GM21360 (cell line): ENCODE results near the gene SDF2.

Experiments
- ATAC-seq: cut with Tn5 transposase; IDR thresholded peaks from one replicate; pipeline ENCODE4 v1.9.1; 2021; ENCODE audit warnings: mild to moderate bottlenecking, moderate library complexity; ENCODE audit not compliant: unreplicated experiment

SDF2 gene

GRCh38 chr17:28661635-28662526 lies at the start of gene SDF2, which contains the start of gene SUPT6H:
Gene SDF2, minus strand, starts transcription at chr17:28661906. Its CDS starts 30 bp downstream, at chr17:28661876.
Gene SUPT6H, plus strand, starts transcription at chr17:28662205. Its CDS starts 11,197 bp downstream, at chr17:28673402.
- peak; percentile 80 for ATAC-seq

DNA sequence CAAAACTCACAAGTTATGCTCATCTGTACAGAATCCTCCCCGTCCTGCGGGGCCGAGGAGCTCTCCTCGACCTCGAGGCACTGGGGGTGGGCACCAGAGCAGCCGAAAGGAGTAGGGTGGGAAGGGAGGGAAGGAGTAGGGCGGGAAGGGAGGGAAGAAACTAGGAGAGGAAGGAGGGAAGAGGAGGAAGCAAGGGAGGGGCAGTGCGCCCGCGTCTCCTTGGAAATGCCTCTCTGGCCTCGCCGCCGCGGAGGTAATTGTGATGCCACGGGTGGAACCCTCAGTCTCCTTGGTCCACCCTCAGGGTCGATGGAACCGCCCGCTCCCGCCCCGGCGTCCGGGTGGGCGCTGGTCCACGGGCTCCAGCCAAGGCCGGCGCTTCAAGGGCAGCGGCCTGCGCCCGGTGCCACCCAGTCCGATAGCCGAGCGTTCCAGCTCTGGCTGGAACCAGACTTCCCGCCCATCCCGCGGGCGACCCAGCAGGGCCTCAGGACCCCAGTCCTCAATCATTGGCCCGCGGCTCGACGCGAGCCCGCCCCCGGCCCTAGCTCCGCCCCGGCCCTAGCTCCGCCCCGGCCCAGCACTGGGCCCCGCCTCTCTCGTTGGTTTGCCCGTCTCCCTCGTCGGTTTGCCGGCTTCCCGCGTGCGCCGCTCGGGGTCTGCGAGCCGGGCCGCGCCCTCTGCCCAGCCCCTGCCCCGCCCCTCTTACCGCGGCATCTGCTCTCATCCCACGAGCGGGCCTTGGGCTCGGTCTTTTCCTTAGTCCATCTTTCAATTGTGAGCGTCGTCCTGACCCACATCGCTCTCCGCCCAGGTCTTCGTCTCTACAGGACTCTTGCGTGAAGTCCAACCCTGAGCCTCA lies 49.4 kb upstream of the SDF2 start:
- peak; percentile 75 for ATAC-seq

DNA sequence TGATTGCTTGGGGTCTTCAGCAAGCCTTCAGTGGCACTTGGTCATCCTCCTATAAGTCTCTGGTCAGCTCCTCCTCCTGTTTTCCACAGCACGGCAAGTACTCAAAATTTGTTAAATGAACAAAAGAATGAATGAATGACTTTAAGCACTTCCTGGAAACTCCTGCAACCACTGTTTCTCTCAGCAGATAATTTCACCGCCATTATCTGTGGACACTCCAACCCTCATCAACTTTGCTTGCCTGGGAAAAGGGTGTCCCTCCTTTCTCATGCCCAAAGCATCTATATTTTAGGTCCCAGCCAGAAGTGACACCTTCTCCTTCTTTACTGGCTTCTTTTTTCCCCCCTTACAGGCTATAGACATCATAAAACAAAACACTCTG lies 45.6 kb upstream of the SDF2 start:
- ATAC-seq, result no peak

- no peak for ATAC-seq
These were observed 45.0 kb upstream of the SDF2 start for GRCh38 chr17:28706471-28707338.

GRCh38 chr17:28705728-28706334 lies 44.1 kb upstream of the SDF2 start:
- no peak for ATAC-seq

DNA sequence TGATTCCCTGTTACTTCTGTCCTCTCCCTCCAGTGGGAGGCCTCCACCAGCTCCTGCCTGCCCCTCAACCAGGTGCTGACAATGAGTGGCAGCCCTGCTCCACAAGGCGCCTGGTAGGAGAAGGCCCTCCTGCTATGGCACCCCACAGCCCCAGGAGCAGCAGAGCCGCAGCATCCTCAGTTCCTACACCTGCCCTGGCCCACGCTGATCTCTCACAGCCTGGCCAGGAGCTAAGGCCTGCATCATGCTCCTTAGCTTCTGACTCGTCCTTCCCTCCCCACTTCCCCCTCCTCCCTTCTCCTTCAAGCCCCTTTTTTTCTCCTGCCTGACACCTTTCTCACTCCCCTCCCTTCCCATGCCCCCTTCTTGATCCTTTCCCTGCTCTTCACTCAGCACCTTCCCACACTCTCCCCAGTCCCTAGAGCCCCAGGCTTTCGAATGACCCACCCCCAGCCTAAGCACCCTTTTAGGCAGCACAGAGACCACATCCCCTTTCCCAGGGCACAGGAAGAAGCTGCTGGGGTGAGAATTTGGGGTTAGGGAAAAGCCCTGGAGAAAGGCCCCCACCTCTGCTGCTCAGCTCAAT lies 43.5 kb upstream of the SDF2 start:
- no peak for ATAC-seq

DNA sequence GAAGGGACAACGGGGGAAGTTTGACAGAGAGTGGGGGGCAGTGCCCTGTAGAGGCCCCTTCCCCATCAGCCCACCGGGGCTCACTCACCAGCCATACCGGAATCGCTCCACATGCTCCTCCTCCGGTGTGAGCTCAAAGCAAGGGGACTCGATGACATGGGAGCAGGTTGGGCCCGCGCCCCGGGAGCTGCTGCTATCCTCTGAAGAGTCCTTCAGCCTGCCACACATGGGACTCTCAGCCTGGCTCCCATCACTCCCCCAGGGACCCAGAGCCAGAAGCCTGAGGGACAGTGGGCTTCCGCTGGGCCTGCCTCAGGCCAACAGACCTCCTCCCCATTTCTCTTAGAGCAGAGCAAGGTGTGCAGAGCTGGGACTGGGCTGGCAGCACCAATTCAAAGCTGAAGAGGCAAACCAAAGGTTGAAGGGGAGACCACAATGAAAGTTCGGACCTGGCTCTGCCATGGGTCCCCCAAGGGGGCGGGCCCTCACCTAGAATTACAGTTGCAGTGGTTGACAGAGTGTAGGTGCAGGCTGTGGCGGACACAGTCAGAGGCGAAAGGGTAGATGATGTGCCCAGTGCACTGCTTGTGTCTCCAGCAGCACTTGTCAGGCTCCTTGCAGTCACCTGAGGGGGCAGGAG lies 42.6 kb upstream of the SDF2 start:
- ATAC-seq, result no peak

- no peak for ATAC-seq
These were observed 42.0 kb upstream of the SDF2 start for GRCh38 chr17:28703552-28704218.

DNA sequence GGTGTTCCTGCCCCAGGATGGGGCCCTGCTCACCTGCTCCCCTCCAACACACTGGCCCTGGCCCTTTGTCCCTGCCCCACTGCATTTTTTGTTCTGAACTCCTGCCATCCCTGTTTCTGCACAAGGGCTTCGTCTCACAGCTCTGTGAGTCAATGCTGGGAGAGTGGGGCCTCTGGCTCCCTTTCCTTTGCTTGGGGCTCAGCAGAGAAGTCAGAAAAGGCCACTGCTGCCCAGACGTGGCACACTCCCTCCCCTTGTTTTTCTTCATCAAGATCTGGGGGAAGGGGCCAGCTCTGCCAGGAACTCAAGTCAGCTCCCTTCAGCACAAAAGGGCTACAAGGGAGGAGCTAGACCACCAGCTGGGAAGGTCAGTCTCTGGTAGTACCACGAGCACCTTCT lies 41.0 kb upstream of the SDF2 start:
- no peak for ATAC-seq

DNA sequence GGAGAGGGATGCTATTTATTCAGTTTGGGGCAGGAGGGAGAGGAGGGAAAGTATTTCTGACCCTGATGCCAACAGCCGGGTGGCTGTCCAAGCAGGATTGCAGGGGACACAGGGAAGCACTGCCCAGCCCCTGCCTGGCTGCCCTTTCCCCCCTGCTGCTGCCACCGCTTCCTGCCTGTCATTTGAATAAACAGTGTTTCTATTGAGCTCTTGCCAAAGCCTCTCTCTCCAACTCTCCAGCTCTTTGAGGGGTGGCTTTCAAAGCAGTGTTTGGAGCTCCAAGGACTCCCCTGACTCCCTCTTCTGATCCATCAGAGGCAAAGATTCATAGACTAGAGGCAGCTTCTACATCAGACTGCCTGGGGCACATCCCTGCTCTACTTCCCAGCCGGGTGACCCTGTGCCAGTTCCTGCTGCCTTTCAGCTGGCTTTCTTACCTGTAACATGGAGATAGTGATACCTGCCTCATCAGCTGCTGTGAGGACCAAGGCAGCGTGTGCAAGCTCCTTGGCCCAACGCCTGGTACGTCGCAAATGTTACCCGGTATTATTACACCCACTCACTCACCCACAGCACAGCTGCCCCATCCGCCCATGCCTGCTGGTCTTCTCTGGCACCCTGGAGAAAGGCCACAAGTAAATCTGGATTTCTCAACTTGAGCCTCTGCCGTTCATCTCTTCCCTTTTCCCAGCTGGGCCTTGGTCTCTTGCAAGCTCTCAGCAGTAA lies 40.5 kb upstream of the SDF2 start:
- no peak for ATAC-seq

DNA sequence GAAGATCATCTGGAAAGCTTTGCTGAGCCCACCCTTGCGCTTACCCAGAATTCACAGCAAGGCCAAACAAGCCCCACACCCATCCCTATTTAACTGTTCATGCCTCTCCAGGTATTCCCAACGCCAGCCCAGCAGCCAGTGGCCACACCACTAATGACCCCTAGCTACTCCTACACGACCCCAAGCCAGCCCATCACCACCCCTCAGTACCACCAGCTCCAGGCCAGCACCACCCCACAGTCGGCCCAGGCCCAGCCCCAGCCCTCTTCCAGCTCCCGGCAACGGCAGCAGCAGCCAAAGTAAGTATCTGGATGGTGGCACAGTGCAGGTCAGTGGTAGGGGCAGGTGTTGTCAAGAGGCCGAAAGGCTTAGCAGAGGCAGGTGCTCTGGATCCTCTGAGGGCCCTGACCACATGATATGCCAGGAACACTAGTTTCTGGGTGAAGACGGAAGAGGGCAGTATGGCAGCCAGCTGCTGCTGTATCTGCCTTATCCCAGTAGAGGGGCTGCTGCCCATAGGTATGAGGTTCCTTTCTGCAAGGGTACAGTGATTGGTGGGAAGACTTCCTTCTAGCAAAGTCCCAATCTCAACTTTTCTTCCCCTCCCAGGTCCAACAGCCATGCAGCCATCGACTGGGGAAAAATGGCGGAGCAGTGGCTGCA lies 39.3 kb upstream of the SDF2 start:
- no peak for ATAC-seq

DNA sequence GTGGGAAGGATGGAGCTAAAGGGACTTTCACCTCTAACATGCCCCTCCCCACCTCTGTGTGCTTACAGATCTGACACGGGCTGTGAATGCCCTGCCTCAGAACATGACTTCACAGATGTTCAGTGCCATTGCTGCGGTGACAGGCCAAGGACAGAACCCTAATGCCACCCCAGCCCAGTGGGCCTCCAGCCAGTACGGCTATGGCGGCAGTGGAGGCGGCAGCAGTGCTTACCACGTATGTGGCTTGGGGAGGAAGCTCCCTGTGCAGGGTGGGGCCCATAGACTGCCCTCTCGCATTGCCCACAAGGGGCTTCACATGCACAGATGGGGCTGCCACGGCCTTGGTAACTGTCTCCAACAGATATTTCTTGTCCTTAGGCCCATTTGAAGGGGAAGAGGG lies 38.6 kb upstream of the SDF2 start:
- ATAC-seq, result no peak

DNA sequence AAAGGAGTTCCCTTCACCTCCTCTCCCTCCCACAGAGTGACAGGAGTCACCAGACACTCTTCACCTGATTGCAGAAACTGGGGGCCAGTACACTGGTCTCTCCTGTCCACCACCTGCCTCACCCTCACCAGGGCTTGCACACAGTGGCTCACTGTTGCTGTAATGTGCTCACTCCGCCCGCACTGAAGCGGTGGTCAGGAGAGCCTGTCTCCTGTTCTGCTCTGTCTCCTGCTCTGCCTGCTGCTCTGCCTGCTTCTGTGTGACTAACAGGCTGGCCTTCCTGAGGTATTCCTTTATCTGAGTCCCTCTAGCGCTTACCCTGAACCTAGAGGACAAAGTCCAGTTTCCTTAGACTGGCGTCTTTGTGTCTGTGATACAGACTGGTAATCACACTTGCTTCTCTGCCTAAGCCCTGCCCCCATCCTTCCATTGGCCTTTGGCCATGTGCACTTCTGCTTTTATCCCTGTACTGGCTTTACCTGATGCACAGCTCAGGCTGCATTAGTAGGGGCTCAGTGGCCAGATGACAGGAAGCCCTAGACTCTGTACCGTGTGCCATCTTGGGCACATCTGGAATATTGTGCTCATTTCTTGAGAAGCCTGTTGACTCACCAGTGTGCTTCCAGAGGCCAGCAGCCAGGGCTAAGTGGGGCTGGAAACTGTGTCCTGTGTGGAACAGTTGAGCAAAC lies 36.7 kb upstream of the SDF2 start:
- ATAC-seq, result no peak

DNA sequence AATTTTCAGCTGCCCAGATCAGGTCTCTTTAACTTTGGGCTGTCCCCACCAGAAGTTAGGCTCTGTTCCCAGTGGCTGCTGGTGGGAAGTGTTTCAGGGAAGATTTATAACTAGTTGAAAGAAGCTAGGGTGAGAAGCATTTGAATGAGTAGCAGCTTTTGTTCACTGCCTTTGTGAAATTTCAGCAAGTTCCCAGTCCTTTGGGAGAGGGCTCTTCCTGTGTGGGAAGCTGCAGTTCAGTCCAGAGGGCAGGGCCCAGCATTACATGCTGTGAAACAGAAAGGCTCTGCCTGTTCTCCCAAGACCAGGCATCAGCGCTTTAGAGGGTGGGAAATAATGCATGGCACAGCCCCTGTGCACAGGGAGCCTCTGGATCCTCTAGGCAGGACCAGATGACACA lies 32.2 kb upstream of the SDF2 start:
- ATAC-seq, result no peak

- ATAC-seq, result no peak
These were observed 27.3 kb upstream of the SDF2 start for GRCh38 chr17:28689011-28689410.

- no peak for ATAC-seq
These were observed 26.8 kb upstream of the SDF2 start for GRCh38 chr17:28688481-28688880.

DNA sequence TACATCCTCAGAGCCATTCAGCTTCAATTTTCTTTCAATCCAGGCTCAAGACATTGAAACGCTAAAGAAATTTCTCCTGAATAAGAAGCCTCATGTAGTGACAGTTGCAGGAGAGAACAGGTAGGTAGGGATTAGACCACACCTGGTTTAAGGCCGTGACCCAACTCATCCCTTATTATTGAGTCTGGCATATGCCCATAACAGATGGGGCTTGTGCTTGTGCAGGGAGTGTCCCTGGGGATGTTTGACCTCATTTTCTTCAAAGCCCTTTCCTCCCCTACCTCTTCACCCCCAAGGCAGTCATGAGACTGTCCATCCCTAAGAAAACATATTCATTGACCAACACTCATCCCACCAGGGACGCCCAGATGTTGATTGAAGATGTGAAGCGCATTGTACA lies 24.6 kb upstream of the SDF2 start:
- ATAC-seq, result no peak
